Stimulated activated CD4-positive, alpha-beta T cell treated with anti-CD3 and anti-CD28 coated beads, Interleukin-2, amount 100 ng/mL, for 48 hours (primary cell): ENCODE results near the gene GDPD4.

Experiments used
- DNase-seq, 2 donors: peaks; one replicate each; pipeline ENCODE4 v3.0.0-alpha.2; 2020

The GDPD4 gene

DNA sequence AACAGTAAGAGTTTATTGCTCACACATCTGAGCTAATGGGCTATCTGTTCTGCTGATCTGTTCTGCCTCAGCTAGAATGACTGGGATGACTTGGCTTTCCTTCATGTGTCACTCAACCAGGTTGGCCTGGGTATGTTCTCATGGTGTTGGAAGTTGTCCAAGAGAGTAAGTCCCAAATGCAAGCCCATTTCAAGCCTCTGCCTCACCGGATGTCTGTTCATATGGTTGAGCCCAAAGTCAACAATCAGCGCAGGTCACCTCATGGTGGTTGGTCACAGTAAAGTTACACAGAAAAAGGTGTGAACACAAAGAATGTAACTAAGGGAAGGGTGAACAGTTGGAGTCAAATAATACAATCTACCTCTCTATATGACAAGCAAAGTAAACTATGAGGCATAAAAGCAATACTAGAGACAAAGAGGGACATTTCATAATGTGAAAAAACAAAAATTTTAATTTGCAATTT, 1.9 kb downstream of the GDPD4 start:
- DNase-seq: no peak

DNA sequence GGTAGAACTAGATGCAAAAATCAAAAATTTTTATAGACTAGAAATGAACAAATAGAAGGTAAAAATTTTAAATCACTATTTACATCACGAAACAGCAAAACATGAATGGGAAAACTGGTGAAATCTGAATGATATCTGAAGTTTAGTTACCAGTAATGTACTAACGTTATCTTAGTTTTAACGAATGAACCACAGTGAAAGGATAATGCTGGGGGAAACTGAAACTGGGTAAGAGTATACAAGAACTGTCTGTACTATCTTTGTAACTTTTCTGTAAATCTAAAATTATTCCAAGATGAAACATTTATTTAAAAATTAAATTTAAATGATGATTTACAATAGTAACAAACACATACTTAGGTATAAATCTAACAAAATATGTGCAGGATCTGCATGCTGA, 7.4 kb downstream of the GDPD4 start:
- DNase-seq: no peak

DNA sequence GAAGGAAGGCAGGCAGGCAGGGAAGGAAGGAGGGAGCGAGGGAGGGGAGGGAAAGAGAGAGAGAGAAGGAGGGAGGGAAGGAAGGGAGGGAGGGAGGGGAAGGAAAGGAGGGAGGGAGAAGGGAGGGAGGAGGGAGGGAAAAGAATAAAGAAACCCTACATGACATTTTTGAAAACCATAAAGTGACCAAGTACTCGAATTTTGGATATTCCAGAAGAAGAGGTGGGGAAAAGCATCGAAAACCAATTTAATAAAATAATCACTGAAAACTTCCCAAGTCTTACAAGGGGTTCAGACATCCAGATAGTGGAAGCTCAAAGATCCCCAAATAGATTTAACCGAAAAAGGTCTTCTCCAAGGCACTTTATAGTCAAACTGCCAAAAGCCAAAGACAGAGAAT, 11.7 kb downstream of the GDPD4 start:
- no peak for DNase-seq

DNA sequence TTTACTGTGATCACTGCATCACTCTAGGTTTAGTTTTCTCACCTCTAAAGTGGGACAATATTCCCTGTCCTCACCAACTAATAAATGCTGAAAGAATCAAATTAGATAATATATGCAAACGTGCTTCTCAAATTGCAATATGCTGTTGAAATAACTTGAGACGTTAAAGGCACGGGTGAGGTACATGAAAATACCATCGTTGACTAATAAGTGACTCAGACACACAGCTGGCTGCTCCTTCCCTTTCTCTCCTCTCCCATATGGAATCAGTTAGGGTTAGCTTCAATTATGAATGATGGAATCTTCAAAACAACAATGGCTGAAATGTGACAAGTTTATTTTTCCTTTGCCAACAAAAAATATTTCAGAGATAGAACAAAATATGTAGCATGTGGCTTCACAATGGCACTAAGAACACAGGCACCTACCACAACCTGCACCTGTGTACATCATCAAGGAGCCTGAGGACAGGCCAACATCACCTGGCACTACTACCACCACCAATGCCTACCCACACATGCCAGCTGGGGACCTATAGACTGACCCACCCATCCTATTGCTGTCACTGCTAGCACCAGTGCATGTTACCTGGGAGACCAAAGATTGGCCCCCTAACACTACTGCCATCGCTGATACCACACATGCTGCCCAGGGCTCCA, 13.7 kb downstream of the GDPD4 start:
- no peak for DNase-seq

- DNase-seq: no peak
These were observed 14.3 kb downstream of the GDPD4 start for GRCh38 chr11:77287136-77287535.

- DNase-seq: no peak
These were observed 16.7 kb downstream of the GDPD4 start for GRCh38 chr11:77284476-77285468.

DNA sequence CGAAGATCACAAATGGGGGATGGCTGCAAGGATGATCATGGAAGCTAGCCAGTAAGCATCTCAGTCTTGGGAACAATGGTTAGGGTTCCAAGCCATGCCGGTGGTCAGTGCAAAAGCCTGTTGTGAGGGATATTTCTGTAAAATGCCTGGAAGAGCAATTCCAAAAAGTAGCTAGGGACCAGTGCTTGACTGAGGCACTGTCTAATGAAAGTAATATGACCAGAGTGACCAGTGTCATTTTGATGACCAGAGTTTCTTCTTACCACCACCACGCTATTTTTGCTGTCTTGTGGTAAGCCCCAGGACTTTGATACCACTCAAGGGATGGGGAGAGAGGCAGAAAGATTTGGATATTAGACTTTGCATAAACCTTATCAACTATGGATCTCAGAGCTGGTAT, 18.4 kb downstream of the GDPD4 start:
- no peak for DNase-seq

- DNase-seq: no peak
These were observed 22.6 kb downstream of the GDPD4 start for GRCh38 chr11:77278595-77279506.

- DNase-seq: no peak
These were observed 25.2 kb downstream of the GDPD4 start for GRCh38 chr11:77276271-77276670.

DNA sequence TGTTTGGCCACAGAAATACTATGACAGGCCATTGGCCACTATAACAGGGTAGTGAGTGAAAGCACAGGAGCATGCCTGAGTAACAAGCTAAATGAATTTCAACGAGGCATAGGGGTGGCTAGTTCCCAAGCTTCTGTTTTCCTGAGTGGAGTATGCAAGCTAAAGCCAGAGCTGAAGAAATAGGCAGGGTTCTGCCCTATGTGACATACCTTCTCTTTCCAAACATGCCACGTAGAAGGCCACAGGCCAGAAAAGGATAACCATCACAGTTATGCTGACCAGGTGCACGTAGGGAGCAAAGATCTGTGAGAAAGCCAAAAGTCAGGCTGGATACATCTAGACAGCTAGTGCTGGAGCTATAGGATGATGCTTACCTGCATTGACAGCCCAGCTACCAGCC, 30.6 kb downstream of the GDPD4 start:
- DNase-seq: no peak

GRCh38 chr11:77269484-77270123, 31.9 kb downstream of the GDPD4 start:
- no peak for DNase-seq

GRCh38 chr11:77267962-77268361, 33.5 kb downstream of the GDPD4 start:
- DNase-seq: no peak

GRCh38 chr11:77266766-77267165, 34.7 kb downstream of the GDPD4 start:
- DNase-seq: no peak

GRCh38 chr11:77262803-77263202, 38.7 kb downstream of the GDPD4 start:
- DNase-seq: no peak

DNA sequence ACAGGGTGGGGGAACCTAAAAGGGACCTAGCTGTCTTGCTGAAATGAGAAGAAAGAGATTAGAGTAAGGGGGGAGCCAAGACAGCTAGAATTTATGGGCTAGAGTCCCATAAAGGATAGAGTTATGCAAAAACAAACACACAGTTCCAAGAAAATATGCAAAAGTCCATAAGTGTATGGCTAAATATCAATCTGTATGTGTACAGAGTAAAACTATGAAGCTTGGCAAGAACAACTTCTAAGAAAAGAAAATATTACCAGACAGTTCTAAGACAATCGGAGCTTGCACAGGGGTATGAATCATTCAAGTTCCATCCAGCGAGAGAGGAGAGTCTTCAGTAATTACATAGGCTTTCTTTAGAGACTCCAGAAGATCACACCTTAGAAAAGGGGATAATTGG, 41.8 kb downstream of the GDPD4 start:
- no peak for DNase-seq

DNA sequence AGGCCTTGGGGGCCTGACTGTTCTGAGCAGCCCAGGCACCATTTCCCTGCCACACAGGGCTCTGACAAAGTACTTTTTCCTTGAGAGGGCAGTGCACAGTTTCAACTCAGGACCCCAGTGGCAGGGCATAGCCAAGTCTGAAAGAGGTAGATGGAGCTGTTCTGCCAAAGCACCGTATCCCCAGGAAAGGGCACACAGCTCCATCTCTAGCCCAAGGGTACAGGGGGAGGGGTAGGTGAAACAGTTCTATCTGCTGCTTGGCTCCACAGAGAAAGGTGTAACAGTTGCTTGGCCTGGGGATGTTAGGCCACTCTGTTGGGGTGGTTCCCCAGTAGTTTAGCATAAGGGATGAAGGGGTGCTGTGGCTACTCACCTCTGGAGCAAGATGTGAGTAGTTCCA, 47.8 kb downstream of the GDPD4 start:
- DNase-seq: no peak

GRCh38 chr11:77252555-77253270, 48.8 kb downstream of the GDPD4 start:
- no peak for DNase-seq

DNA sequence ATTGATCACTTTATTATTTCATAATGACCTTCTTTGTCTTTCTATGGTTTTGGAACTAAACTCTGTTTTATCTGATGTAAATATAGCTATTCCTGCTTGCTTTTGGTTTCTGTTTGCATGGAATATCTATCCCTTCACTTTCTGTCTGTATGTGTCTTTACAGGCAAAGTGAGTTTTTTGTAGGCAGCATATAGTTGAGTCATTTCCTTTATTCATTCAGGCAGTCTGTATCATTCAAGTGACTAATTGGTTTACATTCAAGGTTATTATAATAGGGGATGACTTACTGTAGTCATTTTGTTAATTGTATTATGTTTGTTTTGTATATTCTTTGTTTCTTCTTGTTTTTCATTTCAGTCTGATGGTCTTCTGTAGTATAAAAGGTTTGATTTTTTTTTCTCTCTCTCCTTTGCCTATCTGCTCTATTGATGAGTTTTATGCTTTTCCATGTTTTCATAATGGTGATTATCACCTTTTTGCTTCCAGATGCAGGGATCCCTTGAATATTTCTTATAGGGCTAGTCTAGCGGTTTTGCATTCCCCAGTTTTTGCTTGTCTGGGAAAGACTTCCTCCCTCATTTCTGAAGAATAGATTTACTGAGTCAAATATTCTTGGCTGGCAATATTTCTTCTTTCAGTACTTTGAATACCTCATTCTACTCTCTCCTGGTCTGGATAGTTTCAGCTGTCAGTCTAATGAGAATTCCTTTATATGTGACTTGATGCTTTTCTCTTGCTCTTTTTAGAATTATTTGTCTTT, 50.4 kb downstream of the GDPD4 start:
- DNase-seq: no peak

- no peak for DNase-seq
These were observed 52.1 kb downstream of the GDPD4 start for GRCh38 chr11:77249427-77249826.

- no peak for DNase-seq
These were observed 57.0 kb downstream of the GDPD4 start for GRCh38 chr11:77244277-77245027.
